Measurements from ENCODE around the gene SAP130.

DNA sequence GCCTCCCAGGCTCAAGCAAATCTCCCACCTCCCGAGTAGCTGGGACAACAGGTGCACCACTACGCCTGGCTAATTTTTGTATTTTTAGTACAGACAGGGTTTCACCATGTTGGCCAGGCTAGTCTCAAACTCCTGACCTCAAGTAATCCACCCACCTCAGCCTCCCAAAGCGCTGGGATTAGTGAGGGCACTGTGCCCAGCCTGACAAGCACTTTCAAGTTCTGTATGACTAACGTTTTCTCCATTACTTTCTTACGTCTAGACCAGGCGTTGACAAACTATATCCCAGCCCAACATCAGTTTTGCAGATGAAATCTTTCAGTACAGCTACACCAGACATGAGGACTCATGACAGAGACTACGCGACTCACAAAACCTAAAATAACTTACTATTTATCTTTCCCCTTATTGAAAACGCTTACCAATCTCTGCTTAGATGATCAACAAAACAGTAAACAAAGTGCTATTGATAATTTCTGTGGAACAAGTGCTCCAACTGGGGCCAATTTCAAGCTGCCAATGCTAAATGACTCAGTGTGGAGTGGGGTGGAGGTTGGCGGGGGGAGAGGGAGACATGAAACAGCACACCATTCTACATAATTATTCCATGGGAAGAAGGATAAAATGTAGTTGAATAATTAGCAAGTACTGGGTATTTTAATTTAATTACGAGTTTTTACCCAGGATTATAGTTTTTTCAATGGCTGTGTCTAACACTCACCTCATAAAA is 59.1 kb downstream of the SAP130 start:
- TF ChIP-seq, protein P1, sequence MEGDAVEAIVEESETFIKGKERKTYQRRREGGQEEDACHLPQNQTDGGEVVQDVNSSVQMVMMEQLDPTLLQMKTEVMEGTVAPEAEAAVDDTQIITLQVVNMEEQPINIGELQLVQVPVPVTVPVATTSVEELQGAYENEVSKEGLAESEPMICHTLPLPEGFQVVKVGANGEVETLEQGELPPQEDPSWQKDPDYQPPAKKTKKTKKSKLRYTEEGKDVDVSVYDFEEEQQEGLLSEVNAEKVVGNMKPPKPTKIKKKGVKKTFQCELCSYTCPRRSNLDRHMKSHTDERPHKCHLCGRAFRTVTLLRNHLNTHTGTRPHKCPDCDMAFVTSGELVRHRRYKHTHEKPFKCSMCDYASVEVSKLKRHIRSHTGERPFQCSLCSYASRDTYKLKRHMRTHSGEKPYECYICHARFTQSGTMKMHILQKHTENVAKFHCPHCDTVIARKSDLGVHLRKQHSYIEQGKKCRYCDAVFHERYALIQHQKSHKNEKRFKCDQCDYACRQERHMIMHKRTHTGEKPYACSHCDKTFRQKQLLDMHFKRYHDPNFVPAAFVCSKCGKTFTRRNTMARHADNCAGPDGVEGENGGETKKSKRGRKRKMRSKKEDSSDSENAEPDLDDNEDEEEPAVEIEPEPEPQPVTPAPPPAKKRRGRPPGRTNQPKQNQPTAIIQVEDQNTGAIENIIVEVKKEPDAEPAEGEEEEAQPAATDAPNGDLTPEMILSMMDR (IDR thresholded peaks at IDR 0.05): no peak
- no peak for TF ChIP-seq POLR2A (IDR thresholded peaks at IDR 0.05)

Measured in lower leg skin (tissue), 3 donors.